H7 (cell line): Measurements from ENCODE around the gene MEMO1. TPM values are rescaled to one million over a fixed set of nuclear protein-coding genes. Genes with fewer than 3 reads are reported as not detected.
"Not testable (repeated sequence)": the region's sequence is repeated elsewhere in the genome, so short reads cannot be mapped to it uniquely, and the experiment has no call there.

ENCODE experiments used
- DNase-seq: peaks from one replicate; pipeline ENCODE4 v3.0.0; 2012
- H3K27me3 ChIP-seq: 2 replicates; pipeline ENCODE4 v1.6.0; 2011; ENCODE audit warnings: mild to moderate bottlenecking, low read length; ENCODE audit not compliant: control insufficient read depth, insufficient read depth
- H3K36me3 ChIP-seq: replicated peaks from 2 replicates; pipeline ENCODE4 v1.5.1; 2011; ENCODE audit warnings: low read length; ENCODE audit not compliant: control insufficient read depth, insufficient read depth
- H3K4me3 ChIP-seq: 2 replicates; pipeline ENCODE4 v1.5.1; 2011; ENCODE audit warnings: low read depth, mild to moderate bottlenecking, control low read depth, low read length, moderate library complexity; ENCODE audit not compliant: insufficient read depth
- total RNA-seq: library from RNA; depleted of rRNA; stranded (reverse); fragments of >200 nt; shearing (Covaris generic); gene quantifications from 2 replicates; pipeline ENCODE4 v1.2.3, GENCODE V29; 2014; rRNA removed

MEMO1 gene
- total RNA-seq = 48.6 and 54.2 TPM in 2 replicates

DNA sequence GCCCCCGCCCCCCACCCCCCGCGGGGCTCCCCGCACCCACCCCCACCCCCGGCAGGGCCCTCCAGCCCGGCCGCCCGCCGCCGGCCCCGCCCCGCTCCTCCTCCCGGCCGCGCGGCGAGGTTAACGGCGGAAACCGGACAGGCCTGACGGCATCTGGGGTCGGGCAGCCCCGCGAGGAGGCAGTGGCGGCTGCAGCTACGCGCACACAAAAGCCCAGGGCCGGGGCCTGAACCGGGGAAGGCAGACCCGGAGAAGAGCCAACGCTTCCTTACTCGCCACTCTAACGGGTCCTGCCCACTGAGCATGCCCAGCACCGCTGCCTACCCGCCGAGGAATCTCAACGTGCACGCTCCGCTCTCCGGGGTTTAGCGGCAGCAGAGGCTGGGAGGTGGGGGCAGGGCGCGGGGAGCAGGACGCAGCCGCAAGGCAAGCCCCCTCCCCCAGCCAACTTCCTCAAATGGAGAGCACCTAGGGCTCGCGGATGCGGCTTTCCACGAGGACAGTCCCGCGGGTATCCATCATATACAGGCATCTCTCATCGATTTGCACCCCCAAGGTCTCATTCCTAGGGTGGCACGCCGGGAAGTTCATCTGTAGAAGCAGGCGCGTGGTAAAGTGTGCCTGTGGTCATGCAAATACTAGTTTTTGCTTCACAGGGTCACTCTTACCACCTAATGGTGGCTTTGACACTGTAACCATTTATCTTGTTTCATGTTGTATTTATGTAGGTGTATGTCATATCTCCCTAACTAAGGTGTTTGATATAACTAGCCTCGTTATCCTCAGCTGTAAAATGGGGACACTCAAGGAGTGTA lies at the start of gene MEMO1:
Gene MEMO1, minus strand, starts transcription at position 339 of the 815 bp plus-strand sequence. CDS start 761 bp downstream, outside the sequence.
- H3K36me3 ChIP-seq = no peaks in the 10 kb centered on the region
- no peaks in the 10 kb centered on the region for H3K27me3 ChIP-seq
- peak; percentile 96 for DNase-seq
- H3K4me3 ChIP-seq = peak within 1 kb of the TSS; percentile 90

DNA sequence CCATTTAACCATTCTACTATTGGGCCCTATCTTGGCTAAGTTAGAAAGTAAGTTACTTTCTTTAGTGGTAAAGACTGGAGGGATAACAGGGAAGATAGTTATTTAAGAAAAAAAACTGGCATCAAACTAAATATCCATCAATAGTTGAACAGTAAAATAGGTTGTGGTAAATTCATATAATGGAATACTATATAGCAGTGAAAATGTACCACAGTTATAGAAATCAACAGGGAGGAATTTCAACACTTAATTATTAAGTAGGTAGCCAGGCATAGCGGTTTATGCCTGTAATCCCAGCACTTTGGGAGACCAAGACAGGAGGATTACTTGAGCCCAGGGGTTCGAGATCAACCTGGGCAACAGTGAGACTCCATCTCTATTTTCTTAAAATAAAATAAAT lies 49.5 kb upstream of the MEMO1 start:
- Histone ChIP-seq H3K36me3 (no peaks in the 10 kb centered on the region), H3K4me3 (no peak overlapping the region), H3K27me3 (no peaks in the 10 kb centered on the region)
- no peak for DNase-seq

DNA sequence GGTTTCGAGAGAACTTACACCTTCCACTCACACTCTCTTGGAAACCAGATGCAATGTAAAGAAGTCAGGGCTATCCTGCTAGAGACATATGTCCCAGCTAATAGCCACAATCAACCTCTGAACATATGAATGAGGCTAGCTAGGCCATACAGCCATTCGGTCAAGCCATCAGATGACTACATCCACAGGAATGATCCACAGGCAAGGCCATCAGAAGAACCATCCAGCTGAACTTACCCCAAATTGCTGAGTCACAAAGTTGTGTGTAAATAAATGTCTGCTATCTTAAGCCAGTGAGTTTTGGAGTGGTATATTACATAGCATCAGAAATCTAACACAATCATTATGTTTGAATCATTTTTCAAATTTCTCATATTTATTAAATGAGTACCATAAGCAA lies 47.3 kb upstream of the MEMO1 start:
- no peak for DNase-seq
- H3K36me3 ChIP-seq = no peaks in the 10 kb centered on the region
- no peaks in the 10 kb centered on the region for H3K27me3 ChIP-seq
- H3K4me3 ChIP-seq = no peak overlapping the region

DNA sequence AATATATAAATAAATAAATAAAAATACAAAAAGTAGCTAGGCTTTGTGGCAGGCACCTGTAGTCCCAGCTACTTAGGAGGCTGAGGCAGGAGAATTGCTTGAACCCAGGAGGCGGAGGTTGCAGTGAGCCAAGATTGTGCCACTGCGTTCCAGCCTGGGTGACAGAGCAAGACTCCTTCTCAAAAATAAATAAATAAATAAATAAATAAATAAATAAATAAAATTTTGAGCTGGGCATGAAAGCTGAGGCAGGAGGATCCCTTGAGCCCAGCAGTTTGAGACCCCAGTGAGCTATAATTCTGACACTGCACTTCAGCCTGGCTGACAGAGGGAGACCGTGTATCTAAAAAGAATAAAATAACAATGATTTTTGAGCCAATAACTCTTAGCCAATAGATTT lies 43.8 kb upstream of the MEMO1 start:
- H3K4me3 ChIP-seq, H3K36me3 ChIP-seq, DNase-seq, H3K27me3 ChIP-seq: not testable (repeated sequence)

DNA sequence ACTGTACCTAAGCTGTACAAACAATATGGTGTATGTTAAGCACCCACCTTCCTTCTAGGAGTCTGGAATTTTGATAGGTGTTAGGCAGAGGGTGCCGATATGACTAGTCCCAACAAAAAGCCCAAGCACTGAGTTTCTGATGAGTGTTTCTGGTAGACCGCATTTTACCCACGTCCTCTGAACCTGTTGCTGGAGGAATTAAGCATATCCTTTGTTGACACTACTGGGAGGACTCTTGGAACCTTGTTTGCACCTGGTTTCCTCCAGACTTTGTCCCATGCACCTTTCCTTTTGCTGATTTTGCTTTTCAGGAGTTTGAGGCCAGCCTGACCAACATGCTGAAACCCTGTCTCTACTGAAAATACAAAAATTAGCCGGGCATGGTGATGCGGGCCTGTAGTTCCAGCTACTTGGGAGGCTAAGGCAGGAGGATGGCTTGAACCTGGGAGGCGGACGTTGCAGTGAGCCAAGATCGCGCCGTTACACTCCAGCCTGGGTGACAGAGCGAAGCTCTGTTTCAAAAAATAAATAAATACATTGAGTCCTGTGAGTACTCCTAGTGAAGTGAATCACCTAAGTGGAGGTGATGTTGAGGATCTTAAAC lies 41.1 kb upstream of the MEMO1 start:
- Histone ChIP-seq H3K4me3 (no peak overlapping the region), H3K36me3 (no peaks in the 10 kb centered on the region), H3K27me3 (no peaks in the 10 kb centered on the region)
- no peak for DNase-seq

DNA sequence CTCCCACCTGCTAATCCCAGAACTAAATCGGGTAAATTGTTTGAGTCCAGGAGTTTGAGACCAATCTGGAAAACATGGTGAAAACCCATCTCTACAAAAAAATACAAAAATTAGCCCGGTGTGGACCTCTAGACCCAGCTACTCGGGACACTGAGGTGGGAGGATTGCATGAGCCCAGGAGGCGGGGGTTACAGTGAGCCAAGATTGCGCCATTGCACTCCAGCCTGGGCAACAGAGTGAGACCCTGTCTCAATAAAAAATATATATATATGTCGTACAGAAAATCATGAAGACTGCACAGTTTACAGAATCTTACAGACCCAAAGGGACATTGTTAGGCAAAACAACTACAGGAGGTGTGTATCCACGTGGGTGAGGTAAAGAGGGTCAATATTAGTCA lies 32.8 kb upstream of the MEMO1 start:
- H3K4me3 ChIP-seq = no peak overlapping the region
- DNase-seq = no peak
- no peaks in the 10 kb centered on the region for H3K27me3 ChIP-seq
- H3K36me3 ChIP-seq = no peaks in the 10 kb centered on the region

DNA sequence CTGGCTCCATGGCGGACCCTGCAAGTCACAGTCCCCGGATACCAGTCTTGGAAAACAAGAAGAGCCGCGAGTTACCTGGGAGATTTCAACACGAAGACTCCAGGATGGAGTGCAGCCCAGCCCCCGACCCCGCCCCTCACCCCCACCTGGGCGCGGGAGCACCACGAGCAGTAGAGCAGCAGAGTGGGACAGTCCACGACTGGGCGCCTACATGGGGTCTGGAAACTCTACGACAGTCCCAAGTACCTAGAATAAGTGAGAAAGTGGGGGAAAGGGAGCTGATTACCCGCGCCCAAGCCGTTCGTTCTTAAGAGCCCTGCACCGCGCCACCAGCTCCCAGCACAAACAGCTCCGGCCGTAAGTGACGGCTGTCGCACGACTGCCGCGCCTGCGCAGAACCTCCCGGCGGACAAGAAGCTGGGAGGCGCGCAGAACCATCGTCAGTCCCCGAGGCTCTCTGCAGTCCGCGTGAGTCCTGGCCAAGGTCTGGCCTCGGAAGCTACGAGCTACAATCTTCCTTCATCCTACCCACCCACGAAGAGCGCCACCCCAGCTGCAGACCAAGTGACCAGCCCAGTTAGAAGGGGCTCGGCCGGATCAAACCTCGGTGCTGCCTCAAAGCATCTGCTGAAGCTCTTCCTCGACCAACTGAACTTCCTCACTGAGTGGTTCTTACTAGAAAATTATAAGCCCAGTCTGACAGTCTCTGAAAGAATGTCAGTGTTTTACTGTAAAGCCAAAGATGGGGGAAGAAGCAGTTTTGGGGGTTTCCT lies 28.8 kb upstream of the MEMO1 start, which contains the start of gene DPY30:
Gene DPY30, minus strand, starts transcription at position 359 of the 773 bp plus-strand sequence. Its CDS starts 349 bp downstream, at position 10.
- peak; percentile 93 for DNase-seq
- no peaks in the 10 kb centered on the region for H3K27me3 ChIP-seq
- peaks cover 1% of the 10 kb centered on the region; the same call in 1 of the 2 replicates for H3K36me3 ChIP-seq
- peak within 1 kb of the TSS; percentile 90 for H3K4me3 ChIP-seq

DNA sequence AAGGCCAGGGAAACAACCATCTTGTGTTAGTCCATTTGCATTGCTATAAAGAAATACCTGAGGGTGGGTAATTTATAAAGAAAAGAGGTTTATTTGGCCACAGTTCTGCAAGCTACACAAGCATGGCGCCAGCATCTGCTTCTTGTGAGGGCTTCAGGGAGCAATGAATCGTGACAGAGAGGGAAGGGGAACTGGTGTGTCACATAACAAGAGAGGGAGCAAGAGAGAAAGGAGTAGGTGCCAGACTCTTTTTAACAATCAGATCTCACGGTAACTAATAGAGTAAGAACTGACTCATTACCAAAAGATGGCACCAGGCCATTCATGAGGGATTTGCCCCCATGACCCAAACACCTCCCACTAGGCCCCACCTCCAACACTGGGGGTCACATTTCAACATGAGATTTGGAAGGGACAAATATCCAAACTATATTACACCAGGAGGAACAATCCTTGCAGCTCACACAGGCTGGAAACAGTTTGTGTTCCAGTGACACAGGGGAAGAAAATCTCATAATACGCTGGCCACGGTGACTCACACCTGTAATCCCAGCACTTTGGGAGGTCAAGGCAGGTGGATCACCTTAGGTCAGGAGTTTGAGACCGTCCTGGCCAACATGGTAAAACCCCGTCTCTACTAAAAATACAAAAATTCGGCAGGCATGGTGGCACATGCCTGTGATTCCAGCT lies 23.5 kb upstream of the MEMO1 start:
- DNase-seq, H3K27me3 ChIP-seq, H3K36me3 ChIP-seq, H3K4me3 ChIP-seq: not testable (repeated sequence)

DNA sequence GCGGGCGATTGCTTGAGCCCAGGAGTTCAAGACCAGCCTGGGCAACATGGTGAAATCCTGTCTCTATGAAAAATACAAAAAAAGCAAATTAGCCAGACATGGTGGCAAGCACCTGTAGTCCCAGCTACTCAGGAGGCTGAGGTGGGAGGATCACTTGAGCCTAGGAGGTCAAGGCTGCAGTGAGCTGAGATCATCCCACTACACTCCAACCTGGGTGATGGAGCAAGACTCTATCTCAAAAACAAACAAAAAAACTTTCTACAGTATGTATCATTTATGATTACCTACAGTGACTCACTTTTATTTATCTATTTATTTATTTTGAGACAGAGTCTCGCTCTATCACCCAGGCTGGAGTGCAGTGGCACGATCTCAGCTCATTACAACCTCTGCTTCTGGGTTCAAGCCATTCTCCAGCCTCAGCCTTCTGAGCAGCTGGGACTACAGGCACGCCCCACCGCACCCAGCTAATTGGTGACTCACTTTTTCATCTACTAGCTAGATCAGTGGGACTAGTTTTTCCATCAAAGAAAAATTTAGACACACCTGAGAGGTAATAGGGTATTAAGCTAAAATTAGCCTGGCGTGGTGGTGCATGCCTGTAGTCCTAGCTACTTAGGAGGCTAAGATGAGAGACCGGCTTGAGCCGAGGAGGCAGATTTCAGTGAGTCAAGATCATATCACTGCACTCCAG lies 8.1 kb upstream of the MEMO1 start:
- H3K4me3 ChIP-seq, H3K36me3 ChIP-seq, DNase-seq, H3K27me3 ChIP-seq: not testable (repeated sequence)

DNA sequence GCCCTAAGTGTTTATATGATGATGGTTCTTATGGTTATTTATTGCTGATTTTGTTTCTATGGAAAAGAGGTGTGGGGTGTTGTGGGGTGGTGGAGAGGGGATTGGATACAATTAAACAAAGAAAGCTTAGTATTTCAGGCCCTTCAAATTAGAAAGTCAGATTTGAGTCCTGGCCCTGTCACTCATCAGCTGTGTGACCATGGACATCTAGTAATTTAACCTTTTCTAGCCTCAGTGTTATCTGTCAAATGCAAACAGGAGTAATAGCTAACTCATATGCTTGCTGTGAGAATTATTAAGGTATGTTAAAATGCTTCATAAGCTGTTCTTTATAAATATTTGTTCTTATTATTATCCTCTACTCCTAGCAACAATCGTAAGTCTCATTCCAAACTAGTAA lies 2.1 kb upstream of the MEMO1 start:
- no peaks in the 10 kb centered on the region; the same call in 1 of the 2 replicates for H3K36me3 ChIP-seq
- DNase-seq = no peak
- no peak overlapping the region for H3K4me3 ChIP-seq
- H3K27me3 ChIP-seq = no peaks in the 10 kb centered on the region

DNA sequence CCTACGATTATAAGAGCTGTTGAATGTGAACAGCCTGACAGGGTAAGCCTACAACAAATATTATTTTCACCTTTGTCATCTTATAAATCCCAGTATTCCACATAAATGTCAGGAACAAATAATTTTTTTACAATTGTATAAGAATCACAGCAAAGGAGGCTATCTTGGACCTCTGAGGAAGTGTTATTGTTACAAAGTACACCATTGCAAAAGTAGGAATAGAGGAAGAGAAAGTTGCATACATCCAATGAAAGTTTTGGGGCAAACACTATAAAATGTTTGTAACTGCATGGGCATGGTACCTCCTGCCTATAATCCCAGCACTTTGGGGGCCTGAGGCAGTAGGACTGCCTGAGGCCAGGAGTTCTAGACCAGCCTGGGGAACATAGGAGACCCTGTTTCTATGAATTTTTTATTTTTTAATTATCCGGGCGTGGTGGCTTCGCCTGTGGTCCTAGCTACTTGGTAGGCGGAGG lies 715 bp upstream of the MEMO1 start:
- no peaks in the 10 kb centered on the region for H3K36me3 ChIP-seq
- no peaks in the 10 kb centered on the region for H3K27me3 ChIP-seq
- no peak for DNase-seq
- H3K4me3 ChIP-seq = peak overlapping the region; percentile 65

DNA sequence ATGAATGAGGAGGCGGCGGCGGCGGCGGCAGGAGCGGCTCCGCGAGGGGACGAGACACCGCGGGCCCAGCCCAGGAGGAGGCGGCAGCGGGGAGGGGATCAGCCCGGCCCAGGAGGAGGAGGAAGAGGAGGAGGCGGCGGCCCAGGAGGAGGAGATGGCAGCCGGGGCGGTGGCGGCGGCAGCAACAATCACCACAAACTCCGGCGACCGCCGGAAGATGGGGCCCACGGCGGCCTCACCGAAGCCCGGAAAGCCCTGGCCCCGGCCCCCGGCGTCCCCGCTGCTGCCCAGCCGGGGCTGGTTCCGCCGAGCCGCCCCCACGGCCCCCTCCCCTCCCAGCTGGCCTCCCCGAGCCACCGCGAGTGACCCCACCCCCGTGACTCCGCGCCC lies 533 bp downstream of the MEMO1 start:
- not testable (repeated sequence) for H3K27me3 ChIP-seq, H3K36me3 ChIP-seq
- peak overlapping the region; percentile 90 for H3K4me3 ChIP-seq
- DNase-seq = peak; percentile 54

DNA sequence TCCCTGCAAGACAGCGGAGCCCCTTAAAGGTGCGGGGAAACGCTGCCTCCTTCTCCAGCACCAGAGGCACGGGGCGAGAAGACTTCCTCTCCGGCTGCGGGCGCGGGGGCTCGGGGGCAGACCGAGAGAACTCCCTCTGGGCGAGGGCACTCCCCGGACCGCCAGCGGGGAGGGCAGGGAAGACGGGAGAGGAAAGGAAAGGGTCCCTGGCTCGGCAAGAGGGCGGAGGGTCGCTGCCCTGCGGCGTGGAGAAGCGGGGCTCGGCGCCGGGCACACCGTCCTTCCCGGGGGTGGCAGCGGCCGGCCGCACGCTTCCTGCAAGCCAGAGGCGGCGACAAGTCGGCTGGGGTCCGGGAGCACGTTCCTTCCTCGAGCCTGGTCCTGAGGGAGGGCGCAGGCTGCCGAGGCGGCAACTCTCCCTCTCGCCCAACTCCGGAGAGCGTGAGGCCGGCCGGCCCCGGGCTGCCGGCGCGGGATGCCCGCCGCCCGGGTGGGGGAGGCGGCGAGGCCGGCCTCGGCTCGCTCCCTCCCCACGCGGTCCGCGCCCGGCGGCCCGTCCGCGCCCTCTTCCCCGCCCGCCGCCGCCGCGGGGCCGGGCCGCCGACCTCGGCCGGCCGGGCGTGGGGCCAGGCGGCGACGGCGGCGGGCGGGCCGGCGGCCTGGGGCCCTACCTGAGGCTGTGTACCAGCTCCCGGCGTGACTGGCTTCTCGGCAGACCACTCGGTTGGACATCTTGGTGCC lies 1.1 kb downstream of the MEMO1 start:
- Histone ChIP-seq H3K36me3 (no peaks in the 10 kb centered on the region), H3K27me3 (no peaks in the 10 kb centered on the region), H3K4me3 (peak overlapping the region; percentile 90)
- DNase-seq = peak; percentile 74
